Activated naive CD4-positive, alpha-beta T cell treated with anti-CD3 and anti-CD28 coated beads, Interleukin-2, amount 50 U/mL, for 24 hours (primary cell): ENCODE measurements around the gene LRP3.
"Not testable (repeated sequence)": the region's sequence is repeated elsewhere in the genome, so short reads cannot be mapped to it uniquely, and the experiment has no call there.

Source experiments
- H3K27ac Mint-ChIP-seq: one replicate; pipeline ENCODE4 v1.8.0; 2021; ENCODE audit warnings: mild to moderate bottlenecking, mixed read lengths
- H3K27me3 Mint-ChIP-seq: one replicate; pipeline ENCODE4 v1.8.0; 2021; ENCODE audit warnings: mixed read lengths
- H3K36me3 Mint-ChIP-seq: one replicate; pipeline ENCODE4 v1.8.0; 2021; ENCODE audit warnings: mixed read lengths
- H3K4me1 Mint-ChIP-seq: one replicate; pipeline ENCODE4 v1.8.0; 2021; ENCODE audit warnings: mixed read lengths
- H3K4me3 Mint-ChIP-seq: one replicate; pipeline ENCODE4 v1.8.0; 2021; ENCODE audit warnings: mild to moderate bottlenecking, mixed read lengths
- H3K9me3 Mint-ChIP-seq: one replicate; pipeline ENCODE4 v1.8.0; 2021; ENCODE audit warnings: mixed read lengths

Gene LRP3

GRCh38 chr19:33216198-33216830 is 22.2 kb downstream of the LRP3 start:
- Mint-ChIP-seq H3K4me3 (no peak overlapping the region), H3K27ac (no peak overlapping the region), H3K4me1 (no peaks in the 10 kb centered on the region), H3K9me3 (no peaks in the 10 kb centered on the region), H3K36me3 (no peaks in the 10 kb centered on the region), H3K27me3 (peaks cover 1% of the 10 kb centered on the region)

GRCh38 chr19:33217881-33218280 is 23.8 kb downstream of the LRP3 start:
- Mint-ChIP-seq H3K4me1 (no peaks in the 10 kb centered on the region), H3K36me3 (no peaks in the 10 kb centered on the region), H3K9me3 (no peaks in the 10 kb centered on the region), H3K27me3 (peaks cover 4% of the 10 kb centered on the region), H3K4me3 (no peak overlapping the region), H3K27ac (no peak overlapping the region)

DNA sequence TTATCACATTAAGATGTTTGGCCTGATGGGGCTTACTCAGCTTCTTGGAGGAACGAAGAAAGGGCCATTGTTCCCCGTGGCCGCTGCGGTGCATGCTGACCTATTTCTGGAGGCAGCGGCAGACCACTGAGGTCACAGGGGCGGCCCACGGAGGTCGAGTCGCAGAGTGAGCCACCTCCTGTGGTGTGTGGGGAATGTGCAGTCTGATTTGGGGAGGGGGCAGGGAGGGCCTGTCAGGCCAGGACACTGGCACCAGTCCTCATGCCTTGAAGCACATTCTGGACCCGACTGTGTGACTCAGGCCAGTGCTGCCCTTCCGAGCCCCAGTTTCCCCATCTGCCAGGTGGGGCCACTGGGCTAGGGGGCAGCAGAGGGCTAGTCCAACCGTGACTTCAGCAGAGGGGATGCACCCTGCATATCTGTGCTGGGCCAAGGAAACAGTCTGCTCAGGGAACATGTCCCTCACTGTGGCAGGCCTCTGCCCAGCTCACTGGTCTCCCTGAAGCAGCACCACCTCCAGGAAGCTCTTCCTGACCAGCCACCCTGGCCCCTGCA is 25.2 kb downstream of the LRP3 start:
- Mint-ChIP-seq H3K27me3 (peaks cover 8% of the 10 kb centered on the region), H3K4me3 (no peak overlapping the region), H3K27ac (no peak overlapping the region), H3K9me3 (no peaks in the 10 kb centered on the region), H3K4me1 (no peaks in the 10 kb centered on the region), H3K36me3 (no peaks in the 10 kb centered on the region)

- peaks cover 3% of the 10 kb centered on the region for H3K4me1 Mint-ChIP-seq
- peaks cover 11% of the 10 kb centered on the region for H3K27me3 Mint-ChIP-seq
- no peak overlapping the region for H3K4me3 Mint-ChIP-seq
- H3K36me3 Mint-ChIP-seq: no peaks in the 10 kb centered on the region
- no peak overlapping the region for H3K27ac Mint-ChIP-seq
- H3K9me3 Mint-ChIP-seq: no peaks in the 10 kb centered on the region
Measured at GRCh38 chr19:33220115-33220514, 26.0 kb downstream of the LRP3 start.

- Mint-ChIP-seq H3K9me3 (no peaks in the 10 kb centered on the region), H3K27ac (no peak overlapping the region), H3K27me3 (peaks cover 12% of the 10 kb centered on the region), H3K4me1 (peaks cover 3% of the 10 kb centered on the region), H3K4me3 (no peak overlapping the region), H3K36me3 (no peaks in the 10 kb centered on the region)
Measured at GRCh38 chr19:33220735-33221134, 26.6 kb downstream of the LRP3 start.

GRCh38 chr19:33221638-33222037 is 27.5 kb downstream of the LRP3 start:
- H3K4me3 Mint-ChIP-seq: no peak overlapping the region
- H3K36me3 Mint-ChIP-seq: no peaks in the 10 kb centered on the region
- H3K4me1 Mint-ChIP-seq: peaks cover 11% of the 10 kb centered on the region
- H3K9me3 Mint-ChIP-seq: no peaks in the 10 kb centered on the region
- peaks cover 18% of the 10 kb centered on the region for H3K27me3 Mint-ChIP-seq
- no peak overlapping the region for H3K27ac Mint-ChIP-seq

- not testable (repeated sequence) for H3K27ac Mint-ChIP-seq, H3K9me3 Mint-ChIP-seq, H3K4me3 Mint-ChIP-seq, H3K36me3 Mint-ChIP-seq
- peaks cover 19% of the 10 kb centered on the region for H3K27me3 Mint-ChIP-seq
- H3K4me1 Mint-ChIP-seq: peaks cover 11% of the 10 kb centered on the region
Measured at GRCh38 chr19:33222255-33222654, 28.1 kb downstream of the LRP3 start.

DNA sequence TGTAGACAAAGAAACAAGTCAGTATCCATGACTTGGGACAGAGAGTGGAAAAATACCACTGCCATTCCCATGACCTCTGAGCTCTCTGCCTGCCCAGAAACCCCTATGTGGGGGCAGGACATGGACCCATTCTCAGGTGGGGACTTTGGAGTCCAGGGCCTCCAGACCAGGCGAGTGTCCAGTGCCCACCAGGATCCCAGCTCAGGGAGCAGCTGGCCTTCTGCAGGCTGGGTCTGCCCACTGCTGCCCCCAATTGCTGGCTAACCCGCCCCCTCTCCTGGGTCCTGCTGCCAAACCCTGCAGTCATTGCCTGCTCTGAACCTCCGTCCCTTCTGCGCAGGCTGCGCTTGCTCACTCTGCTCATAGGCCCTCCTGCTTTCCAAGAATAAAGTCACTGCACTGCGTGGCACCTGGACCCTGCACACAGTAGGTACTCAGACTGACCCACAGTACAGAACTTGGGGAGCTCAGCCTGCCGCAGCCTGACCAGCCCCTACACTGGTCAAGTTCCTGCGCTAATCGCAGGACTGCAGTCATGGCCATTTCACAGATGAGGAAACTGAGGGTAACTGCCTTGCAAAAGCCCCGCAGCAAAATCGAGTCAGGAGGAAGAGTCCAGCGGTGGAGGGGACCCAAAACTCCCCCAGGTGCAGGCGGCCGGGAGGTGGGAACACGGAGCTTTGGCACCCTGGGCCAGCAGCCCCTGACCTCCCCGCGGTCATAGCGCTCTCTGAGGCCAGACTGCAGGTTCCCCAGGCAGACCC is 30.7 kb downstream of the LRP3 start:
- H3K27me3 Mint-ChIP-seq: peaks cover 37% of the 10 kb centered on the region
- H3K27ac Mint-ChIP-seq: no peak overlapping the region
- H3K4me1 Mint-ChIP-seq: peaks cover 11% of the 10 kb centered on the region
- peaks cover 11% of the 10 kb centered on the region for H3K36me3 Mint-ChIP-seq
- H3K4me3 Mint-ChIP-seq: peak overlapping the region; percentile 63
- peaks cover 13% of the 10 kb centered on the region for H3K9me3 Mint-ChIP-seq

GRCh38 chr19:33225458-33225926 is 31.4 kb downstream of the LRP3 start, which contains the start of gene SLC7A10:
Gene SLC7A10, minus strand, starts transcription at chr19:33225850. Its CDS starts 147 bp downstream, at chr19:33225703.
- H3K9me3 Mint-ChIP-seq: peaks cover 13% of the 10 kb centered on the region
- peaks cover 38% of the 10 kb centered on the region for H3K27me3 Mint-ChIP-seq
- no peak within 1 kb of the TSS for H3K27ac Mint-ChIP-seq
- H3K4me3 Mint-ChIP-seq: peak within 1 kb of the TSS; percentile 72
- peaks cover 11% of the 10 kb centered on the region for H3K36me3 Mint-ChIP-seq
- H3K4me1 Mint-ChIP-seq: peaks cover 11% of the 10 kb centered on the region

DNA sequence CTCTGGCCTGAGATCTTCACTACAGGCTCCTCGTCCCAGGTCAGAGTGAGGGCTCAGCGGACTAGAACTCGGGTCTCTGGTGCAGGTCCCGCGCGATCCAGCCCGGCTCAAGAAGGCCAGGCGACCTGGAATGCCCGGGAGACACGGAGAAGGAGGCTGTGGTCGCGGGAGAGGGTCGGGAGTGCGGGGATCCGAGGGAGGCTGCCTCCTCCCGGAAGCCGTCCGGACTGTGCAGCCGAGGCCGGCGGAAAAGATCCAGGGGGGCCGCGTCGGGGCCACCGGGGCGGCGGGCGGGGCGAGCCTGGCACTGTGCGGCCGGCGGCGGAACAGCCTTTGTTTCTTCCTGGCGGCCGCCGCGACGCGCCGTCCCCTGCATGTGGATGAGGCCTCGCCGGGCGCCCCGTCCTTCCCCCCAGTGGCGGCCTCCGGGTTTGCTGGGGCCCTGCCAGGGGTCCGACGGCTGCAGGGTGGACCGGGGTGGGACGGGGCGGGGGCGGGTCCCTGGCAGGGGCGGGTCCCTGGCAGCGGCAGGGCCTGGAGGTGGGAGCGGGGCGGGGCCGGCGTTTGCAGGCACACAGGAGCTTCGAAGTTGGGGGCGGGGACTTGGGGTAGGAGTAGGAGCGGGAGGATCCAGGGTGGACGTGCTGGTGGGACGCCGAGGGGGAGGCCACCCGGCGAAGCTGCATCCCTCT is 32.6 kb downstream of the LRP3 start:
- H3K27ac Mint-ChIP-seq: no peak overlapping the region
- H3K9me3 Mint-ChIP-seq: peaks cover 13% of the 10 kb centered on the region
- peaks cover 42% of the 10 kb centered on the region for H3K27me3 Mint-ChIP-seq
- H3K4me1 Mint-ChIP-seq: peaks cover 11% of the 10 kb centered on the region
- H3K36me3 Mint-ChIP-seq: peaks cover 11% of the 10 kb centered on the region
- peak overlapping the region; percentile 72 for H3K4me3 Mint-ChIP-seq

DNA sequence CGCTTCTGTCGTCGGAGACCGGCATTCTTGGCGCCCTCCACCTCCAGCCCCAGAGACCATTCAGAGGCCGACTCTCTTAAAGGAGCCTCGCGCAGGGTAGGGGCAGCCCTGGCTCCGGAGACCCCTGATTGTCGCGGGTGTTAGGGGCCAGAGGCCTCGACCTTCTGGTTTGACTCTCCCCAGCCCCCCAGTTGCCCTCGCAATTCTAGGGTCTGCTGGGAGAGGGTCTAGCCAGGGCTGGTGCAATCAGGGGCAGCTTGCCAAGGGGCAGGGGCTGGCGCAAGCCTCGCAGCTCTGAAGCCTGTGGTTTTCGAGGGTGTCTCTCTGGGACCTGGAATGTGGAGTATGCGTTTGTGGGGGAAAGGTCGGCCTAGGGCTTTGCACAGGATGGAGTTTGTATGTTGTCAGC is 33.1 kb downstream of the LRP3 start:
- Mint-ChIP-seq H3K4me3 (peak overlapping the region; percentile 56), H3K4me1 (peaks cover 11% of the 10 kb centered on the region), H3K27me3 (peaks cover 42% of the 10 kb centered on the region), H3K9me3 (peaks cover 13% of the 10 kb centered on the region), H3K27ac (no peak overlapping the region), H3K36me3 (peaks cover 11% of the 10 kb centered on the region)

- Mint-ChIP-seq H3K4me1 (peaks cover 11% of the 10 kb centered on the region), H3K27me3 (peaks cover 38% of the 10 kb centered on the region)
Measured at GRCh38 chr19:33227870-33228599, 33.9 kb downstream of the LRP3 start.

DNA sequence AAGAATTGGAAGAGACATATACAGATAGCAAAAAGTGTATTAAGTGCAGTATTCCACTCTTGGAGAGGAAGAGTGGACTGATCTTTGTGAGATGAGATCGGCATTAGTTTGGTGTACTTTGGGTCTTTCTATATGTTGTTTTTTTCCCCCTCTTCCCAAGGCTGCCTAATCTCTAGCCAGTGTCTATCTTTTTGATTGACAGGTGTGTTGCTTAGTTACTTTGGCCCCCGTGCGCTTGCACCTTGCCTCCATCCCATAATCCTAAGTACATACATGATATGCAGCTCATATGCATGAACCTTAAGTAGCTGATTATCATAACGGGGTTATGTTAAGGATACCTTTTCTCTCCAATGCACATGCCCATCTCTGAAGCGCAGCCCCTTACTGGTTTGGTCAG is 35.8 kb downstream of the LRP3 start:
- Mint-ChIP-seq H3K27me3 (peaks cover 33% of the 10 kb centered on the region), H3K9me3 (peaks cover 13% of the 10 kb centered on the region), H3K27ac (no peak overlapping the region), H3K4me1 (peaks cover 10% of the 10 kb centered on the region), H3K4me3 (no peak overlapping the region), H3K36me3 (peaks cover 11% of the 10 kb centered on the region)

More at GRCh38 chr19:33227870-33228599, 33.9 kb downstream of the LRP3 start:
- peaks cover 11% of the 10 kb centered on the region for H3K36me3 Mint-ChIP-seq
- H3K9me3 Mint-ChIP-seq: peaks cover 13% of the 10 kb centered on the region
- H3K4me3 Mint-ChIP-seq: no peak overlapping the region
- H3K27ac Mint-ChIP-seq: no peak overlapping the region

- Mint-ChIP-seq H3K4me1 (peaks cover under 1% of the 10 kb centered on the region), H3K36me3 (peaks cover 11% of the 10 kb centered on the region), H3K27ac (no peak overlapping the region), H3K9me3 (peaks cover 13% of the 10 kb centered on the region), H3K27me3 (peaks cover 26% of the 10 kb centered on the region), H3K4me3 (no peak overlapping the region)
Measured at GRCh38 chr19:33231511-33231910, 37.4 kb downstream of the LRP3 start.

- Mint-ChIP-seq H3K4me3 (no peak overlapping the region), H3K27me3 (peaks cover 20% of the 10 kb centered on the region), H3K27ac (no peak overlapping the region), H3K36me3 (peaks cover 8% of the 10 kb centered on the region), H3K9me3 (peaks cover 12% of the 10 kb centered on the region), H3K4me1 (no peaks in the 10 kb centered on the region)
Measured at GRCh38 chr19:33232656-33233055, 38.5 kb downstream of the LRP3 start.
